ENCODE data around the gene COQ8B.
"Not testable (repeated sequence)": the region's sequence is repeated elsewhere in the genome, so short reads cannot be mapped to it uniquely, and the experiment has no call there.

The COQ8B gene

DNA sequence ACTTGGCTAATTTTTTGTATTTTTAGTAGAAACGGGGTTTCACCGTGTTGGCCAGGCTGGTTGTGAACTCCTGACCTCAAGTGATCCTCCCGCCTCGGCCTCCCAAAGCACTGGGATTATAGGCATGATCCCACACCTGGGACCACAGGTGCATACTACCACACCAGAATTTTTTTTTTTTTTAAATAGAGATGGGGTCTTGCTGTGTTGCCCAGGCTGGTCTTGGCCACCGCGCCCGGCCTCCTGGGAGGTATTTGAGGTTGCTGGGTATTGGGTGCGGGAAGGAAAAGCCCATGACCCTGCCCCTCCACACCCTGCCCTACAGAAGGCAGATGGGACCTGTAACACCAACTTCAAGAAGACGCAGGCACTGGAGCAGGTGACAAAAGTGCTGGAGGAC, 20.0 kb upstream of the COQ8B start:
- TF ChIP-seq TOX (CRISPR knock-in tag; IDR thresholded peaks at IDR 0.05; ENCODE audit: borderline replicate concordance) (no peak), CSDC2 (CRISPR knock-in tag; IDR thresholded peaks at IDR 0.05) (no peak), ESRRG (CRISPR knock-in tag; IDR thresholded peaks at IDR 0.05) (no peak), ARNTL (CRISPR knock-in tag; IDR thresholded peaks at IDR 0.05; ENCODE audit: borderline replicate concordance, low read depth) (no peak), OSR1 (CRISPR knock-in tag; IDR thresholded peaks at IDR 0.05) (no peak)
- TF ChIP-seq, protein P1, sequence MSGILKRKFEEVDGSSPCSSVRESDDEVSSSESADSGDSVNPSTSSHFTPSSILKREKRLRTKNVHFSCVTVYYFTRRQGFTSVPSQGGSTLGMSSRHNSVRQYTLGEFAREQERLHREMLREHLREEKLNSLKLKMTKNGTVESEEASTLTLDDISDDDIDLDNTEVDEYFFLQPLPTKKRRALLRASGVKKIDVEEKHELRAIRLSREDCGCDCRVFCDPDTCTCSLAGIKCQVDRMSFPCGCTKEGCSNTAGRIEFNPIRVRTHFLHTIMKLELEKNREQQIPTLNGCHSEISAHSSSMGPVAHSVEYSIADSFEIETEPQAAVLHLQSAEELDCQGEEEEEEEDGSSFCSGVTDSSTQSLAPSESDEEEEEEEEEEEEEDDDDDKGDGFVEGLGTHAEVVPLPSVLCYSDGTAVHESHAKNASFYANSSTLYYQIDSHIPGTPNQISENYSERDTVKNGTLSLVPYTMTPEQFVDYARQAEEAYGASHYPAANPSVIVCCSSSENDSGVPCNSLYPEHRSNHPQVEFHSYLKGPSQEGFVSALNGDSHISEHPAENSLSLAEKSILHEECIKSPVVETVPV (CRISPR knock-in tag; IDR thresholded peaks at IDR 0.05) = no peak
- no peak for ATAC-seq

DNA sequence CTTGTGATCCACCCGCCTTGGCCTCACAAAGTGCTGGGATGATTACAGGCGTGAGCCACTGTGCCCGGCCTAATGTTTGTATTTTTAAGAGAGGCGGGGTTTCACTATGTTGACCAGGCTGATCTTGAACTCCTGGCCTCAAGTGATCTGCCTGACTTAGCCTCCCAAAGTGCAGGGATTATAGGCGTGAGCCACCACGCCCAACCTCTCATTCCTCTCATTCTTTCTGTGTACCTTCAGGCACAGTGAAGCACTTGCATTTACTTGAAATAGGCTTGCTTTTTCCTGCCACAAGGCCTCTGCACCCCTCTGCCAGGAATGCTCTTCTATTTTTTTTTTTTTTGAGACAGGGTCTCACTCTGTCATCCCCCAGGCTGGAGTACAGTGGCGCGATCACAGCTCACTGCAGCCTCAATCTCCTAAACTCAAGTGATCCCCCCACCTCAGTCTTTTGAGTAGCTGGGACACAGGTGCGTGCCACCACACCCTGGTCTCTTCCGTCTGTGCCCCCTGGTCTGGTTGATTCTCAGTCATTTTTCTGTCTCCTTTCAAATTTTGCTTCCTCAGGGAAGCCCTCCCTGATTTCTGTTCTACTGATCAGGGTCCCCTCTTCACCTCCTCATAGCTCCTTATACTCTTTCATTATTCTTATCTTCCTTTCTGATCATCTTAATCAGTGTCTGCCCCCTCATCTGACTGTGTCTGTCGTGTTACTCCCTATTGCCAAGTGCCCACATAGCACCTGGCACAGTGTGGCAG, 18.5 kb upstream of the COQ8B start:
- ATAC-seq = no peak
- TF ChIP-seq PPARA (CRISPR knock-in tag; IDR thresholded peaks at IDR 0.05; ENCODE audit: borderline replicate concordance) (no peak), OSR1 (CRISPR knock-in tag; IDR thresholded peaks at IDR 0.05) (no peak)
- TF ChIP-seq, protein P2, sequence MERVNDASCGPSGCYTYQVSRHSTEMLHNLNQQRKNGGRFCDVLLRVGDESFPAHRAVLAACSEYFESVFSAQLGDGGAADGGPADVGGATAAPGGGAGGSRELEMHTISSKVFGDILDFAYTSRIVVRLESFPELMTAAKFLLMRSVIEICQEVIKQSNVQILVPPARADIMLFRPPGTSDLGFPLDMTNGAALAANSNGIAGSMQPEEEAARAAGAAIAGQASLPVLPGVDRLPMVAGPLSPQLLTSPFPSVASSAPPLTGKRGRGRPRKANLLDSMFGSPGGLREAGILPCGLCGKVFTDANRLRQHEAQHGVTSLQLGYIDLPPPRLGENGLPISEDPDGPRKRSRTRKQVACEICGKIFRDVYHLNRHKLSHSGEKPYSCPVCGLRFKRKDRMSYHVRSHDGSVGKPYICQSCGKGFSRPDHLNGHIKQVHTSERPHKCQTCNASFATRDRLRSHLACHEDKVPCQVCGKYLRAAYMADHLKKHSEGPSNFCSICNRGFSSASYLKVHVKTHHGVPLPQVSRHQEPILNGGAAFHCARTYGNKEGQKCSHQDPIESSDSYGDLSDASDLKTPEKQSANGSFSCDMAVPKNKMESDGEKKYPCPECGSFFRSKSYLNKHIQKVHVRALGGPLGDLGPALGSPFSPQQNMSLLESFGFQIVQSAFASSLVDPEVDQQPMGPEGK (CRISPR knock-in tag; IDR thresholded peaks at IDR 0.05; ENCODE audit: borderline replicate concordance) = no peak

DNA sequence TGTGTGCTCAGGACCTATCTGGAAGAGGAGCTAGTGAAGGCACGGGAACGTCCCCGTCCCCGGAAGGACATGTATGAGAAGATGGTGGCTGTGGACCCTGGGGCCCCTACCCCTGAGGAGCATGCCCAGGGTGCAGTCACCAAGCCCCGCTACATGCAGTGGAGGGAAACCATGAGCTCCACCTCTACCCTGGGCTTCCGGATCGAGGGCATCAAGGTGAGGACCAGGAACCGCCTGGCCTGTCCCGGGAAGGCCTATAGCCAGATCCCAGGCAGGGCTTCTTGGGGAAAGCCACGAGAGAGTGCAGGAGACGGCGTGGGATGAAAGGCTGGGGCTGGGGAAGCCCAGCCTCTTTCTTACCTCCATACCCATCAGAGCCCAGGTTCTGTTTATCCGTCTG, 16.5 kb upstream of the COQ8B start:
- ATAC-seq = no peak
- TF ChIP-seq BACH2 (CRISPR knock-in tag; IDR thresholded peaks at IDR 0.05; ENCODE audit: borderline replicate concordance) (no peak), ZNF565 (CRISPR knock-in tag; conservative IDR thresholded peaks at IDR 0.05; ENCODE audit: low read depth) (no peak), OSR1 (CRISPR knock-in tag; IDR thresholded peaks at IDR 0.05) (no peak), ZNF8 (CRISPR knock-in tag; IDR thresholded peaks at IDR 0.05) (no peak), ZC3H10 (CRISPR knock-in tag; IDR thresholded peaks at IDR 0.05) (no peak), TCF4 (CRISPR knock-in tag; IDR thresholded peaks at IDR 0.05; ENCODE audit: borderline replicate concordance) (no peak), ZNF70 (CRISPR knock-in tag; IDR thresholded peaks at IDR 0.05) (no peak), CSDC2 (CRISPR knock-in tag; IDR thresholded peaks at IDR 0.05) (no peak), ESRRG (CRISPR knock-in tag; IDR thresholded peaks at IDR 0.05) (no peak), RARB (CRISPR knock-in tag; IDR thresholded peaks at IDR 0.05) (no peak), GLIS3 (CRISPR knock-in tag; IDR thresholded peaks at IDR 0.05) (no peak)
- TF ChIP-seq, protein P3, sequence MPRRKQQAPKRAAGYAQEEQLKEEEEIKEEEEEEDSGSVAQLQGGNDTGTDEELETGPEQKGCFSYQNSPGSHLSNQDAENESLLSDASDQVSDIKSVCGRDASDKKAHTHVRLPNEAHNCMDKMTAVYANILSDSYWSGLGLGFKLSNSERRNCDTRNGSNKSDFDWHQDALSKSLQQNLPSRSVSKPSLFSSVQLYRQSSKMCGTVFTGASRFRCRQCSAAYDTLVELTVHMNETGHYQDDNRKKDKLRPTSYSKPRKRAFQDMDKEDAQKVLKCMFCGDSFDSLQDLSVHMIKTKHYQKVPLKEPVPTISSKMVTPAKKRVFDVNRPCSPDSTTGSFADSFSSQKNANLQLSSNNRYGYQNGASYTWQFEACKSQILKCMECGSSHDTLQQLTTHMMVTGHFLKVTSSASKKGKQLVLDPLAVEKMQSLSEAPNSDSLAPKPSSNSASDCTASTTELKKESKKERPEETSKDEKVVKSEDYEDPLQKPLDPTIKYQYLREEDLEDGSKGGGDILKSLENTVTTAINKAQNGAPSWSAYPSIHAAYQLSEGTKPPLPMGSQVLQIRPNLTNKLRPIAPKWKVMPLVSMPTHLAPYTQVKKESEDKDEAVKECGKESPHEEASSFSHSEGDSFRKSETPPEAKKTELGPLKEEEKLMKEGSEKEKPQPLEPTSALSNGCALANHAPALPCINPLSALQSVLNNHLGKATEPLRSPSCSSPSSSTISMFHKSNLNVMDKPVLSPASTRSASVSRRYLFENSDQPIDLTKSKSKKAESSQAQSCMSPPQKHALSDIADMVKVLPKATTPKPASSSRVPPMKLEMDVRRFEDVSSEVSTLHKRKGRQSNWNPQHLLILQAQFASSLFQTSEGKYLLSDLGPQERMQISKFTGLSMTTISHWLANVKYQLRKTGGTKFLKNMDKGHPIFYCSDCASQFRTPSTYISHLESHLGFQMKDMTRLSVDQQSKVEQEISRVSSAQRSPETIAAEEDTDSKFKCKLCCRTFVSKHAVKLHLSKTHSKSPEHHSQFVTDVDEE (CRISPR knock-in tag; IDR thresholded peaks at IDR 0.05) = no peak
- TF ChIP-seq, protein P4, sequence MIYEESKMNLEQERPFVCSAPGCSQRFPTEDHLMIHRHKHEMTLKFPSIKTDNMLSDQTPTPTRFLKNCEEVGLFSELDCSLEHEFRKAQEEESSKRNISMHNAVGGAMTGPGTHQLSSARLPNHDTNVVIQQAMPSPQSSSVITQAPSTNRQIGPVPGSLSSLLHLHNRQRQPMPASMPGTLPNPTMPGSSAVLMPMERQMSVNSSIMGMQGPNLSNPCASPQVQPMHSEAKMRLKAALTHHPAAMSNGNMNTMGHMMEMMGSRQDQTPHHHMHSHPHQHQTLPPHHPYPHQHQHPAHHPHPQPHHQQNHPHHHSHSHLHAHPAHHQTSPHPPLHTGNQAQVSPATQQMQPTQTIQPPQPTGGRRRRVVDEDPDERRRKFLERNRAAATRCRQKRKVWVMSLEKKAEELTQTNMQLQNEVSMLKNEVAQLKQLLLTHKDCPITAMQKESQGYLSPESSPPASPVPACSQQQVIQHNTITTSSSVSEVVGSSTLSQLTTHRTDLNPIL (CRISPR knock-in tag; IDR thresholded peaks at IDR 0.05; ENCODE audit: low read depth) = no peak
- TF ChIP-seq, protein P2 (CRISPR knock-in tag; IDR thresholded peaks at IDR 0.05; ENCODE audit: borderline replicate concordance) = no peak
- TF ChIP-seq, protein P1 (CRISPR knock-in tag; IDR thresholded peaks at IDR 0.05) = no peak

DNA sequence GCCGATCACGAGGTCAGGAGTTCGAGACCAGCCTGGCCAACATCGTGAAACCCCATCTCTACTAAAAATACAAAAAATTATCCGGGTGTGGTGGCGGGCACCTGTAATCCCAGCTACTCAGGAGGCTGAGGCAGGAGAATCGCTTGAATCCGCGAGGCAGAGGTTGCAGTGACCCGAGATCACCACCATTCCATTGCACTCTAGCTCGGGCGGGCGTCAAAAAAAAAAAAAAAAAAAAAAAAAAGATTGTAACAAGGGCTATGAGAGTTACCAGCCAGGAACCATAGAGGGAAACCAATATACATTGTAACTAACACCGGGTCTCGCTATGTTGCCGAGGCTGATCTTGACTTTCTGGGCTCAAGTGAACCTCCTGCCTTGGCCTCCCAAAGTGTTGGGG, 15.6 kb upstream of the COQ8B start:
- not testable (repeated sequence) for ATAC-seq

DNA sequence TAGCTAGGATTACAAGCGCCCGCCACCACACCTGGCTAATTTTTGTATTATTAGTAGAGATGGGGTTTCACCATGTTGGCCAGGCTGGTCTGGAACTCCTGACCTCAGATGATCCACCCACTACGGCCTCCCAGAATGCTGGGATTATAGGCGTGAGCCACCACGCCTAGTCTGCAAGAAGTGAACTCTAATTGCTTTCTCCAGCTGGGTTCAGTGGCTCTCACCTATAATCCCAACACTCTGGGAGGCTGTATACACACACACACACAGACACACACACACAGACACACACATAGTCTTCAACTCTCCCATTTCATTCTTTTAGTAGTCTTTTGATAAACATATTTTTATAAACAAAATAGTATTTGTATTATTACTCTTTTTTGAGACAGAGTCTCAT, 13.4 kb upstream of the COQ8B start:
- ATAC-seq = not testable (repeated sequence)

All from SK-N-SH treated with all-trans-retinoic acid at 6 μM for 48 hours (cell line).